GM10248 (cell line): ENCODE data around the gene GPR135.

Source experiments
- CTCF ChIA-PET: fragments of 300-600 bp; sonication (Branson Sonifier 250); formaldehyde crosslinking; extraction: SDS; loops from one replicate; lab custom pipeline; 2021; ENCODE audit warnings: antibody characterized with exemption; lab: Yijun Ruan, JAX
- POLR2A ChIA-PET: fragments of 350-650 bp; sonication (Branson Sonifier 250); formaldehyde crosslinking; extraction: SDS; loops from one replicate; lab custom pipeline; 2020; ENCODE audit warnings: antibody characterized with exemption; lab: Yijun Ruan, JAX
- DNase-seq: peaks from one replicate; pipeline ENCODE4 v3.0.0; 2012; ENCODE audit errors: extremely low spot score
- CTCF ChIP-seq: IDR thresholded peaks from 2 replicates; pipeline ENCODE4 v1.5.1; 2012; ENCODE audit warnings: mild to moderate bottlenecking, low read depth; ENCODE audit errors: extremely low read depth, missing control alignments, control extremely low read depth

The GPR135 gene

GRCh38 chr14:59439256-59439965 is 25.8 kb downstream of the GPR135 start:
- CTCF ChIA-PET, result interaction anchor here (2.2 kb wide), 1 partner anchor 315 kb away, joined by 7 read pairs; no protein-coding TSS in a partner anchor
- no peak for DNase-seq
- POLR2A ChIA-PET, result no interaction called here
- no peak for TF ChIP-seq CTCF

GRCh38 chr14:59438195-59438647 is 27.0 kb downstream of the GPR135 start:
- no peak for TF ChIP-seq CTCF
- DNase-seq, result no peak
- ChIA-PET POLR2A (no interaction called here), CTCF (interaction anchor here (2.2 kb wide), 1 partner anchor 314 kb away, joined by 7 read pairs; no protein-coding TSS in a partner anchor)

GRCh38 chr14:59435987-59436386 is 29.2 kb downstream of the GPR135 start:
- no peak for TF ChIP-seq CTCF
- POLR2A ChIA-PET, result no interaction called here

GRCh38 chr14:59435101-59435500 is 30.1 kb downstream of the GPR135 start:
- CTCF ChIA-PET, result interaction anchor here (1.5 to 2.0 kb wide), 4 partner anchors 8 to 311 kb away, joined by 5 to 7 read pairs (median 6); no protein-coding TSS in a partner anchor
- DNase-seq, result no peak
- no peak for TF ChIP-seq CTCF
- POLR2A ChIA-PET, result no interaction called here

More at GRCh38 chr14:59435987-59436386, 29.2 kb downstream of the GPR135 start:
- DNase-seq, result no peak
- CTCF ChIA-PET, result interaction anchor here (1.5 to 2.0 kb wide), 4 partner anchors 8 to 312 kb away, joined by 5 to 7 read pairs (median 6); no protein-coding TSS in a partner anchor

GRCh38 chr14:59429790-59430189 is 35.4 kb downstream of the GPR135 start:
- DNase-seq, result no peak
- ChIA-PET POLR2A (no interaction called here), CTCF (interaction anchor here (2.4 kb wide), 1 partner anchor 14 kb away, joined by 9 read pairs; no protein-coding TSS in a partner anchor)
- no peak for TF ChIP-seq CTCF

- POLR2A ChIA-PET, result no interaction called here
- CTCF ChIA-PET, result interaction anchor here (0.7 to 2.4 kb wide), 6 partner anchors 15 to 306 kb away, joined by 3 to 9 read pairs (median 3); no protein-coding TSS in a partner anchor
- DNase-seq, result no peak
- TF ChIP-seq CTCF, result no peak
Measured at GRCh38 chr14:59428581-59429012, 36.6 kb downstream of the GPR135 start.
